Mucosa of descending colon (tissue), 3 donors: ENCODE measurements around the gene ABCA4. TPM values are rescaled to one million over a fixed set of nuclear protein-coding genes. Genes with fewer than 3 reads are reported as not detected.

Source experiments
- ATAC-seq: fragments of 200-7000 bp; cut with Tn5 transposase; one replicate; pipeline ENCODE4 v1.9.1; 2020; ENCODE audit warnings: mild to moderate bottlenecking, moderate library complexity
- DNase-seq, 3 donors: peaks; one replicate each; pipeline ENCODE4 v3.0.0-alpha.2; 2020
- H3K36me3 ChIP-seq: fragments of 200-600 bp; one replicate; pipeline ENCODE4 v1.8.0; 2021; ENCODE audit warnings: low read depth, mild to moderate bottlenecking
- H3K4me1 ChIP-seq: fragments of 200-600 bp; one replicate; pipeline ENCODE4 v1.8.0; 2021; ENCODE audit warnings: low read depth, mild to moderate bottlenecking
- H3K4me3 ChIP-seq: fragments of 200-600 bp; one replicate; pipeline ENCODE4 v1.8.0; 2021; ENCODE audit warnings: mild to moderate bottlenecking
- H3K9me3 ChIP-seq: fragments of 200-600 bp; one replicate; pipeline ENCODE4 v1.8.0; 2021; ENCODE audit warnings: mild to moderate bottlenecking
- CTCF ChIP-seq: fragments of 200-600 bp; IDR thresholded peaks from one replicate; pipeline ENCODE4 v1.8.0; 2022; ENCODE audit warnings: antibody characterized with exemption, mild to moderate bottlenecking
- intact Hi-C, 2 donors: fragments of 100-400 bp; cut with DNase I in 1 of 2; cut with micrococcal nuclease in 1 of 2; formaldehyde crosslinking; loops; one replicate each; pipeline versions ENCODE4 v1.11.0 to v1.11.1; 2022; cut with DNase I, micrococcal nuclease
- total RNA-seq, 3 donors: library from RNA; stranded (reverse); fragmentation: NEBNext Ultra II Directional in 2 of 3; extraction: Animal tissue kit (Norgen Biotek cat#: 25700) in 2 of 3; gene quantifications; one replicate each; pipeline versions ENCODE4 v1.2.1 to v1.2.4, GENCODE V29; 2021 to 2023
- donor health status: DM: no; HTN: no; CAD: no; lungs with moderate emphysema.
- donor health status: DM: no; HTN: no; CAD: no.
- donor health status: DM: no; HTN: yes; CAD: no.

The ABCA4 gene
- total RNA-seq, 3 donors from 2014 or later: 0.34 to 1.0 TPM; not detected in 1

- H3K4me3 ChIP-seq: no peak overlapping the region
- DNase-seq (no peak), ATAC-seq (no peak)
- intact Hi-C loops: no loop called here
- no peak for TF ChIP-seq CTCF
- no peaks in the 10 kb centered on the region for H3K4me1 ChIP-seq
- no peaks in the 10 kb centered on the region for H3K9me3 ChIP-seq
- no peaks in the 10 kb centered on the region for H3K36me3 ChIP-seq
Measured at GRCh38 chr1:94121411-94121821, 468 bp upstream of the ABCA4 start.

GRCh38 chr1:94120570-94120901 lies 412 bp downstream of the ABCA4 start:
- TF ChIP-seq CTCF: no peak
- Histone ChIP-seq H3K9me3 (no peaks in the 10 kb centered on the region), H3K4me1 (no peaks in the 10 kb centered on the region), H3K36me3 (no peaks in the 10 kb centered on the region), H3K4me3 (no peak overlapping the region)
- DNase-seq (no peak), ATAC-seq (no peak)
- intact Hi-C loops: no loop called here

GRCh38 chr1:94119796-94120569 lies 965 bp downstream of the ABCA4 start:
- no peak for ATAC-seq
- no peak overlapping the region for H3K4me3 ChIP-seq
- TF ChIP-seq CTCF: no peak
- H3K36me3 ChIP-seq: no peaks in the 10 kb centered on the region
- no peaks in the 10 kb centered on the region for H3K4me1 ChIP-seq
- no peaks in the 10 kb centered on the region for H3K9me3 ChIP-seq
- intact Hi-C loops: no loop called here
- no peak for DNase-seq

- TF ChIP-seq CTCF: no peak
Measured at GRCh38 chr1:94119306-94119705, 1.6 kb downstream of the ABCA4 start.

GRCh38 chr1:94118471-94118870 lies 2.5 kb downstream of the ABCA4 start:
- Histone ChIP-seq H3K9me3 (no peaks in the 10 kb centered on the region), H3K36me3 (no peaks in the 10 kb centered on the region), H3K4me1 (no peaks in the 10 kb centered on the region), H3K4me3 (no peak overlapping the region)
- TF ChIP-seq CTCF: no peak
- intact Hi-C loops: no loop called here
- DNase-seq (no peak), ATAC-seq (no peak)

More at GRCh38 chr1:94119306-94119705, 1.6 kb downstream of the ABCA4 start:
- intact Hi-C loops: no loop called here
- H3K4me3 ChIP-seq: no peak overlapping the region
- no peaks in the 10 kb centered on the region for H3K9me3 ChIP-seq
- no peaks in the 10 kb centered on the region for H3K4me1 ChIP-seq
- ATAC-seq (no peak), DNase-seq (no peak)
- no peaks in the 10 kb centered on the region for H3K36me3 ChIP-seq

GRCh38 chr1:94118013-94118412 lies 2.9 kb downstream of the ABCA4 start:
- no peak for TF ChIP-seq CTCF
- Histone ChIP-seq H3K4me3 (no peak overlapping the region), H3K4me1 (no peaks in the 10 kb centered on the region), H3K9me3 (no peaks in the 10 kb centered on the region), H3K36me3 (no peaks in the 10 kb centered on the region)
- intact Hi-C loops: no loop called here
- DNase-seq (no peak), ATAC-seq (no peak)
